Measurements from ENCODE around the gene MYO1E.

Gene MYO1E

DNA sequence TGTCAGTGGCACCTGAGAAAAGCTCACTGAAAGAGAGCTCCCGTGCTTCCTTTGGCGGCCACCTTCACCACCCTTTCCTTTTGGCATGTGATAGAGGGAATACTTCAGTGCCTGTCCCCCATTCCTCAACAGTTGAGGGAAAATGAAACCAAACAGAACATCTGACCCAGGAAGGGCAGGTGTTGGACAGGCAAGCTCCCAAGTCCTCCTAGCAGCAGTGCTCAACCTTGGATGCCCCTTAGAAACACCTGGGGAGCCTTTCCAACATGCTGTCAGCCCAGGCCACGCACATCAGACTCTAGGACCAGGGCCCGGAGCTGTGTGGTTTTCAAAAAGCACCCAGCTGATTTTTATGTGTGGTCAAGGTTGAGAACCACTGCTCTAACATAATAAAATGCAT is 143.7 kb downstream of the MYO1E start:
- DNase-seq (ENCODE audit: low read depth): no peak

DNA sequence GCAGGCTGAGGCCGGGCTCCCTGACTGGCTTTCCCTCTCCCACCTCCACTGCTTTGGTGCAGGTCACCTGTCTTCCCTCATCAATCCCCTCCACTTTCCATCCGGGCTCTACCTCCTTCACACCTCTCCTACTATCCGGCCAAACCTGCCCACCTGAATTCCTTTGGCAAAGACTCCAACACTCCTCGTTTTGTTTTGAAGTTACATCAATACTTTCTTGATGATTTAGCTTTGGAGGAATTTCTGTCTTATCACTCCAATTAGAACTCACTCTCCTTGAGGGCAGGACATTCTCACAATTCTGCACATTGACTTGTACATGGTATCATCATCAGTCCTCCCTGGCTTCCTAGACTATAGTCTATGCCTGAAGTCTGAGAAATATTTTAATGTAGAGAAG is 145.7 kb downstream of the MYO1E start:
- DNase-seq (ENCODE audit: low read depth): no peak

DNA sequence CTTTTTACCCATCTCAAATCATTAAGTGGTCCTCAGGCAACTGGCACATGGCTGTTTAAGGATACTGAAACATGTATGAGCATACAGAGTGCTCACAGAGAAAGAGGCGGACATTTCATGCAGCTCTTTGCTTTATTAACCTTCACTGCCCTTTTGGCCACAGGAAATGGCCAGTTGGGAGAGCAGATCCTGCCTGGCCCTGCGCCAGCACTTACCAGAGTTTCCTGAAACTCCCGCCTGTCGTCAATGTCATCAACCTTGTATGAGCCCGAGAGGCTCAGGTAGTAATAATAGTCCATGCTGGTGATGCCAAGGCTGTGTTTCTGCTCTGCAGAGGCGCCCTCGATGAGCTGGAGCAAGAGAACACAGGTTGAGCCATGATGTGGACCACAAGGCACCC is 148.2 kb downstream of the MYO1E start:
- no peak for DNase-seq (ENCODE audit: low read depth)

DNA sequence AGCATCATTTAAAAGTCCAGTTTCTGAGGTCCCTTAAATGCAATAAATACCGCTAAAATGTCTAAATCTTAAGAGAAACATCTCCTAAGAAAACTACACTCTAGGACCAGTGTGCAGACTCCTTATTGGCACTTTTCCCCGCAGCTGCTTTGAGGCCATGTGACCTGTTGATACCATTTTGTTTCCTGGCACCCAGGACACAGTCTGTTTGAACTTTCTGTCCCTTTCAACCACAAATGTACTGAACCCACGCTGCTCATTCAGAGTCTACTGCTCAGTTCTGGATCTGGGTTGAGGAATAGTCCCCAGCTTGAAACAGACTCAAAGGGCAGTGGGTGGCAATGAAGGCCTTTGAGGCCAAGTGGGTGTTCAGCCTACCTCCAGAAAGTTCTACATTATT is 148.9 kb downstream of the MYO1E start:
- no peak for DNase-seq (ENCODE audit: low read depth)

DNA sequence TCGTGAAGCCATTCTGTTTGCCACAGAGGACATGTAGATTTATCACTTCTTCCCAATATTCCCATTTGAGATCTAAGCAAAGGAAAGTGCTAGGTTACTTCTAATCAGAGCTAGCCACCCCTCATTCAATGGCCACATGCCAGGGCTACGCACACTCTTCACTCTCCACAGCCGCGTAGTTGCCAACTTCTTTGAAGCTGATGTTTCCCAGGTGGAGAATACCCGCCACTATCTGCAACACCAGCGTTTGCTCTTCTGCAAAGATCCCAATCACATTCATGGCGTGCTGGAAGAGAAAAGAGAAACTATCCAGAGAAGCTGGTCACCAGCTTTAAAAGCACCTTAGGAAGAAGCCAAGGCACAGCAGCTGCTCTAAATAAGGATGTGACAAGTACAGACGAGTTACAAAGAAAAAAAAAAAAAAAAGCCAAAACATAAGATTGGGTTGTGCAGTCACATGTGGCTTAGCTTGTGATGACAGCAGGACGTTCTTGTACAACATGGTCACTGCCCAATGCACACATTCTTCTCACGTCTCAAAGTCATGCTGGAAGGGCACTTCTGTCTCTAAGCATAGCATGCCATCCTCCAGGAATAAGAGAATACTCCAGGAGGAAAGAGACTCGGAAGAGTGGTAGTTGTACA is 149.6 kb downstream of the MYO1E start:
- DNase-seq (ENCODE audit: low read depth): no peak

DNA sequence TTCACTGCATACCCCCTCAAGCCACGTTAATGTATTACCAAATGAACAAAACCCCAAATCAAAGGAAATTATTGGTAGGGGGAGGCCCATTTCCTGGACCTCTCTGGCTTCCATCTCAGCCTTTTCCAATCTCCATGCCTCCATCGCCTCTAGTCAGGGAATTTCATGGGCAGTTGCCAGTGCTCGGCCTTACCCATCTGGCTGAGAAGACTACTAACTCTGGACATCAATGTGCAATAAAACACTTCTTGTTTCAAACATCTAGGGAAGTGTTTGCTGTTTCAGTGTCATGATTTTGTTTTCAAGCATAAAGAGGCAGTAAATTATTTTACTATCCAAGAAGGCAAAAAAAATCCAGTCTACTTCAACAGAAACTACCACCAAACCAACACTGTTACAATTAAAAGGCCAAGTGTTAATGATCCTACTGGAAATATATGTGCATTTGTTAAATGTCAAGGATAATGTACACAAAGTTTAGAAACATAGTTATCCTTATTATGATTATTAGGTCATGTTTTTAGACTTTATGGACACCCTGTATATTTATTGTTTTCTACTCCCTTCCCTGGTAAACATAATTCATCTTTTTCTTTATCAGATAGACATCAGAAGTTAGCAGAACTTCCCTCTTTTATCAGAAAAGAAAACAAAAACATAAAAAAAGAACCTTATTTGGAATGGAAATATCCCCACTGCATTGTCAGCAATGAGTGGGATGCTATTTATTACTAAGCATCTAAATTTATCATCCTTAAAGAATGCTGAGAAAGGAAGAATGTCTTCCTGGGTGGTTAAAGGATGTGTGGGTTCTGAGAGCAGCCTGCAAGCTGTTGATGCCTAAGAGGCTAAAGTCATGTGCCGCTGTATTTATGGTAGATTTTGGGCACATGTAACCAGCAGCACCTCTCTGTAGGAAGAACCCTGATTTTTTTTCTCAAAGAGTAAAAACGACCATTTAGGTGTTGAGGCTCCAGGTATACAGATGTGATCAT is 150.9 kb downstream of the MYO1E start:
- DNase-seq (ENCODE audit: low read depth): no peak

DNA sequence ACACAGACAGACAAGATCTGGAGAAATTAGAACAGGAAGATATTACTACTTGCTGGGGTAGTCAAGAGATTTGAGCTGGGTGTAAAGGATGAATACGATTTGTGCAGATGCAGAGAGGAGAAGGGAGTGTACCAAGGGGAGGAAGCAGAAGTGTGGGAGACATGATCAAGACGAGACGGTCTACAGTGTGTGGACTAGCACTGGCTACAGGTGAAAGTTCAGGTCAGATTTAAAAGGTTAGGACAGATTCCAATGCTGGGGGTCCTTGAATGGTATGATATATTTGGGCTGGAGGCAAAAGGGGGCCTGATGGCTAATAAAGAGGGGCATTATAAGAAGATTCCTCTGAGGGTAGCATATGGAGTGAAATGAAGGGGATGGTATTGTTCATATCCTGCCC is 154.0 kb downstream of the MYO1E start:
- no peak for DNase-seq (ENCODE audit: low read depth)

DNA sequence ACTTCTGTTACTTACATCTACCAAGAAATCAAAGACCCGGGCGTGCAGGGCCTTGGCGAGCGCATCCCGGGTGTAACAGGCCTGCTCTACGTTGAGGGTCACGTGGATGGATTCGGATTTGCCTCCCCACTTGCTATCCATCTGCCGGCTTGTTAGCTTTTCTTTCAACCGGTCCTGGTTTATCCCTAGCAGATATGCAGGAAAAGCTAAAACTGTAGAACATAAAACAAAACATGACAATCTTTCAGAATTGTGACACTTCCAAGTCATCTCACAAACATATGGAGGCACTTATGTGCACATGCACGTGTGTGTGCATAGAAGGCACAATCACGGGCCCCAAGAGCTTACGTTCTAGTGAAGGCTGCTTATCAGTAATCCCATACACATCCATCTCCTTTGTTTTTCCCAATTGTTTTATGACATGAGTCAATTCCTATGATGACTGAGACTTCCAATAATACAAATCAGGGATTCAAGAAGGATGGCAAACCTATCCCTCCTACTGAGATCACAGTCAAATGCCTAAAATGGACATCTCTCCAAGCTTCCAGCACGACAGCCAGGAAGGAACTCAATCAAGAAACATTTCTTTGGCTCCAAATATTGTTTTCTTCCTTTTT is 154.7 kb downstream of the MYO1E start:
- DNase-seq (ENCODE audit: low read depth): no peak

DNA sequence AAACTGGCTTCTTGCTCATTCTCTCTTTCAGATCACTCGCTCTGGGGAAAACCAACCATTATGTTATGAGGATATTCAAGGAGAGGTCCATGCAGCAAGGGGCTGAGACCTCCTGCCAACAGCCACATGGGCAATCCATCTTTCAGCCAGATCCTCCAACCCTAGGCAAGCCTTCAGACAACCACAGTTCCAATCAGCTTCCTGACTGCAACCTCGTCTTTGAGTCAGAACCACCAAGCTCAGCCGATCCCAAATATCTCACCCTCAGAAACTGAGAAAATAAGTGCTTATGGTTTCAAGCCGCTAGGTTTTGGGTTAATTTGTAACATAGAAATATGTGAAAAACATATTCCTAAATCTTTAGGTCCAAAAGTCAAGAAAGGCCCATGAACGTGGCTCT is 155.8 kb downstream of the MYO1E start:
- no peak for DNase-seq (ENCODE audit: low read depth)

DNA sequence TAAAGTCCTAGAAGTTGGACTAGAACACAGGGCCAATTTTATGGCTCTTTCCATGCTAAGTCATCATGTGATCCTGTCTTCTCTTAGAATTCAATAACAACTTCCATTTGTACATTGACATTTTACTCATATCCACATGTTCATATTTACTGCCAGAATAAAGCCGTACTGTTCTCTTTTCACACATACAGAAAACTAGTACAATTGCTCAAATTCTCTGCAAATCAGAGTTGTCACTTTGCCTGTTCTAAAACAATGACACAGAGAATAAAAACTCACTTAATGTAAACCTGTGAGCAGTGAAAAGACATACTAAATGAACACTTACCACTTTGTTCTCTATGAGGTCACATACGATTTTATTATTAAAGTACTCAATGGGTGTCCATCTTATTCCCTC is 162.5 kb downstream of the MYO1E start:
- DNase-seq (ENCODE audit: low read depth): no peak

DNA sequence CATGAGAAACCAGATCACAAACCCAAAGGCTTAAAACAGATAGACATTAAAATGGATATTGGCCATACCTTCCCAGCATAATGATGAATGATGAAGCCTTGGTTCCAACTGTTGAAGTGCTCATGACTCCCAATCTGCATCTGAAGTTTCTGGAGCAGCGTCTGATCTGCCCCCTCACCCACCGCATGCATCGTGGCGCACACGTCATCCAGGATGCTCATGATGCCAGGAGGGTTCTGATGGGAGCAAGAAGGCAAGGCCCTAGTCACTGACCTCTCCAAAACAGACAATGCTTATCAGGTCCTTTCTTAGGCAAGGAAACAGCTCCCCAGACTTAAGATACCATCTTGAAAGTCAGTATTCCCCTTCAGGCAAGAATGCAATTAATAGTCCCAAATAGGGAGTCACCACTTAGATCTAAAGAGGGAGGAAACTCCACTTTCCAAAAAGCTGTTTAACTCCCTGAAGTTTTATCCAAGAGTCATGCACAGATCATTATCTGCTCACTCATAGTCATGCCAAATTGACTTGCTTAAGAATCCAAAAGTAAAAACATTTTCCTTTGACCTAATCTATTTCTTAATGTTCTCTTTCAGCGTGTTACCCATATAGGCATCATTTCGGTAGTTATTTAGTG is 163.9 kb downstream of the MYO1E start:
- DNase-seq (ENCODE audit: low read depth): no peak

DNA sequence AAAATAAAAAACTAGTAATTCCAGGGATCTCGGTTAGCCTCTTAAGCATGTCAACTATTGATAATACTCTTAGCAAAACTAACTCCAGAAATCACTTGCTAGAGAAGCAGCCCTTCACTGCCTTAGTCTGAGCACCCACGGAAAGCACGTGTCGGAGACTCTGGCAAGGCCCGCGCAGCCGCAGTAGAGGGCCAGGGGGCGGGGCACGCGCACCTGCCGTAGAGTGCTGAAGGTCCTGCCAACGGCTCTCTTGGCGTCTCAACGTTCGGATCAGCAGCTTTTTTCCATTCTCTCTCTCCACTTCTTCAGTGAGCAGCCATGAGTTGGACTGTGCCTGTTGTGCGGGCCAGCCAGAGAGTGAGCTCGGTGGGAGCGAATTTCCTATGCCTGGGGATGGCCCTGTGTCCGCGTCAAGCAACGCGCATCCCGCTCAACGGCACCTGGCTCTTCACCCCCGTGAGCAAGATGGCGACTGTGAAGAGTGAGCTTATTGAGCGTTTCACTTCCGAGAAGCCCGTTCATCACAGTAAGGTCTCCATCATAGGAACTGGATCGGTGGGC is 166.0 kb downstream of the MYO1E start, which contains the start of gene LDHAL6B:
TSS of gene LDHAL6B (plus strand) at position 221 of the 561 bp plus-strand sequence. CDS start at position 319, 98 bp downstream.
- no peak for DNase-seq (ENCODE audit: low read depth)

DNA sequence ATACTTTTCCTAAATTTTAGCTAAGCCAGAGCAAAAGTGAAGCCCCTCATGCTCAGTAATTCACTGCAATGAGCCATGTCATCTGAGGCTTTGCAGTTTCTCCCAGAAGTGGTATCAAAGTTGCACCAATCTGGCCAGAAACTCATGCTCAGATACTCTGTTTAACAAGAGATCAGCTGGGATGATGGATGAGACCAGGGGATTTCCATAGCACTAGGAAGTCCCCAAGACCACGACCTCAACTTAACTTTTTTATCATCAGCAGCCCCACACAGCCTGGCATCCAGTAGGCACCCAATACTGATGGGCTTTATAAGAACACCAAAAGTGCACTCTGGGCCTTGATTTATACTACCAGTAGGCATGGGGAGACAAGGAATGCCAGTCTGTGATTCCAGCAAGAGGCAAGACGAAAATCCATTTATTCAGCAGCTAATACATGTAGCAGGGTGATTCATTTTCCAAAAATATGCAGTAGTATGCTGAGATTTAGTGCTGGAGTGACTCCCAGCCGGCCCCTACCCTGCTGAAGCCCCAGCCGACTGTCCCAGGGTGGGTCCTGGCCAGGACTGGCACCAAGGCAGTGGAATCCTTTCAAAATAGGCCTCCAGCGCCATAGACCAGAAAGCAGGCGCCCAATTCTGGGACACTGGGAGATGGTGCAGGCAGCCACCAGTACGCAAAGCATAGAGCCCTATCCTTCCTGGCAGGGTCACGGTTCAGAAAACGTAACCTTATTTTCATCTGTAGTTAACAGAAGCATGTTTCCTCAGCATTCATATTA is 166.6 kb downstream of the MYO1E start:
- no peak for DNase-seq (ENCODE audit: low read depth)

DNA sequence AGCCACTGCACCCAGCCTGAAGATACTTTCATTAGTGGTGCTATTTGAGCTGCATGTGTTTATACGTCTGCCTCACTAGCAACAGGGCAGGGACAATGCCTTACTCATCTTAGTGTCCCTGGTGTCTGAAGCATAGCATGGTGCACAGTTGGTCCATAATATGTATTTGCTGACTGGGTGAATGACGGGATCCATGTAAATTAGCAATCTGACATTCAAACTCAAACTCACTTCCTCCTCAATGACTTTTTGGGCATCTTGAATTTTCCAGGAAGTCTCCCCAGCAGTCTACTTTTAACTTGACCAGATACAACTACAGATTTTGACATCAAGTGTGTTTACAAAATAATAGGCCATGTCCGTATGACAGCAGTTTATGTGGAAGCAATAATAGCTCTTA is 169.0 kb downstream of the MYO1E start:
- no peak for DNase-seq (ENCODE audit: low read depth)

DNA sequence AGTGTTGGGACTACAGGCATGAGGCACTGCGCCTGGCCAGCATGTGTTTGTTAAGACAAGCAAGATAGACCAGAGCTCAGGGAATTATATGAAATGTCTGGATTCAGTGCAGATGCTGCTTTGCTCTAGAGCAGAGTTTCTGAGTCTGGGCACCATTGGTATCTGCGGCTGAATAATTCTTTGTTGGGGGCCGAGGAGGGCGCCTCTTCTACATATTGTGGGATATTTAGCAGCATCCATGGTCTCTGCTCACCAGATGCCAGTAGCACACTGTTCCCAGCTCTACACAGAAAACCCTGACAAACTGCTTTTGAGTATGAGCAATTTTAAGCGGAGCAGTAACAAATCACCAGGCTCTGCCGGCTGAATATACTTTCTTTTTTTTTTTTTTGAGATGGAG is 169.7 kb downstream of the MYO1E start:
- DNase-seq (ENCODE audit: low read depth): no peak

DNA sequence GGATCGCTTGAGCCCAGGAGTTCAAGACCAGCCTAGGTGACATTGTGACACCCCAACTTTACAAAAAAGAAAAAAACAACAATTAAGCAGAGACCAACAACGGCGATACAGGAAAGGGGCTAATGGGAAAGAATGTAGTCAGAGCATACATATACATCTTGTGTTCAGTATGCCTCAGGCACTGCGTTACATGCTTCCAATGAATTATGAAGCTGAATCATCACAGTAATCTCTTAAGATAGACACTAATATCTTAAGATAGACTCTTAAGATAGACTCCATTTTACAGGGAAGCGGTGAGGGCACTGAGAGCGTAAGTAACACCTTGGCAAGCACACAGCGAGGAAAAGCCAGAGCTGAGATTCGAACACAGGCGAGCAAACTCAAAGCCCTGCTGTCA is 172.1 kb downstream of the MYO1E start:
- no peak for DNase-seq (ENCODE audit: low read depth)

DNA sequence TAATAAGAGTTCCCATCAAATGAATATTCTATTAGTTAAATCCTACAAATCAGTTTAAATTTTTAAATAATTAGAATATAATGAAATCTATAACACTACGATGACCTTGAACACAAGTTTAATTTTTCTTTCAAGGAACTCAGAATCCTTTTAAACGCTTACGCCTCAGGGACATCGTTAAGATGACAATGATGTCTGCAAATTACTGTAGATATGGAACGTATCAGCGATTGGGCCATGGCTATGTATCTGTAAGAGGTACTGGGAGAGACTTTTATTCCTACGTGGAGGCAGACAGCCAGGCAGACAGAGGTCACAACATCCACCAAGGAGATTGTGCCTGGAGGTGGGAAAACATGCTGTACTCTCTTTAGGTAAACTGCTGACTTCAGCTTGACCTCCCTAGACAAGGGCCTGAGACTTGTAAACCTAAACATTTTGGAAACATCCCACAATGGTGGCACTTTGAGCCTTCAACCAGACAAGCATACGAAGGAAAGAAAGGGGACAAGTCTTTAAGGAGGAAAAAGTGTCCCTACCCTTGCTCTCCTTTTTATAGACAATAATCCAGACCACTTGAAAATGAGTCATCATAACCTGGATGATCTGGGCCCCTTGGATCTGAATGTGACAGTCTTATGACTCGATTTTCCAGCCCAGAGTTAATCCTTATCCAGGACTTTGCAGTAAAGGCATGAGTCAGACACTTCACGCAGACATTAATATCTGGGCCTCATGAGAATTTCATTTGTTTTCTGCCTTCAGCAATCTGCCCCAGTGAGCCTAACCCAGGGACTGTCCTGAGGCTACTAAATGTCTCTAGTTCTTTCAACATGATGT is 172.8 kb downstream of the MYO1E start:
- DNase-seq (ENCODE audit: low read depth): no peak

DNA sequence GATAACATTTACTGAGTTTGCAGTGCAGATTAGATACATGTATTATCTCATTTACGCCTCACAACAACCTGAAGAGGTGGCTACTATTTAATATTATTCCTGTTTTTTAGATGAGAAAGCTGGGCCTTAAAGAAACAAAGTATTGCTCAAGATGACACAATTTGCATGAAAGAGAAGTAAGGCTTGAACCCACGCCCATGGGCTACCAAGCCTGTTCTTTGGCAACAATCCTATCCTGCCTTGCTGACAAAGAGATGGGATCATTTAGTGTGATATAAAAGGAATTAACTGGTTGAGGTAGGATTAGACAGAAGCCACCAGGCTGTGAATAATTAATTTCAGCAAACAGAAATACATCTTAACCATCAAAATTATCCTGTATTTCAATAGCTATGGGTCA is 175.2 kb downstream of the MYO1E start:
- DNase-seq (ENCODE audit: low read depth): no peak

DNA sequence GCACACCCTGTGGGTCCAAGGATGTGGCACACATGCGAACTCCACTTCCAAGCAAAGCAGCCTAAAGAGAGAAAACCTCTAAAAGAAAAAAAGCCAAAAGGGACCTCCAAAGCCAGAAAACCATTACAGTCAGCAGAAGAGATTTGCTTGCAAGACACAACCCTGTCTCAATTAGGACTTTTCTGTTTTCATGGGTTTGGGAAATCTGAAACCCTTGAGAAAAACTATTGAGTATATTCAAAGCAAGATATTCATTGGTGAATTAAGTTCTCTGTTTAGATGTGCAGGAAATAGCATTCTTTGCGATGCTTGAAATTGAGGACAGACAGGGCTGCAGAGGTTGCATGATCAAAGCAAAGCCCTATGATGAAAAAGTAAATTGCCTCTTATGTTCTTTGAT is 176.3 kb downstream of the MYO1E start:
- DNase-seq (ENCODE audit: low read depth): no peak

DNA sequence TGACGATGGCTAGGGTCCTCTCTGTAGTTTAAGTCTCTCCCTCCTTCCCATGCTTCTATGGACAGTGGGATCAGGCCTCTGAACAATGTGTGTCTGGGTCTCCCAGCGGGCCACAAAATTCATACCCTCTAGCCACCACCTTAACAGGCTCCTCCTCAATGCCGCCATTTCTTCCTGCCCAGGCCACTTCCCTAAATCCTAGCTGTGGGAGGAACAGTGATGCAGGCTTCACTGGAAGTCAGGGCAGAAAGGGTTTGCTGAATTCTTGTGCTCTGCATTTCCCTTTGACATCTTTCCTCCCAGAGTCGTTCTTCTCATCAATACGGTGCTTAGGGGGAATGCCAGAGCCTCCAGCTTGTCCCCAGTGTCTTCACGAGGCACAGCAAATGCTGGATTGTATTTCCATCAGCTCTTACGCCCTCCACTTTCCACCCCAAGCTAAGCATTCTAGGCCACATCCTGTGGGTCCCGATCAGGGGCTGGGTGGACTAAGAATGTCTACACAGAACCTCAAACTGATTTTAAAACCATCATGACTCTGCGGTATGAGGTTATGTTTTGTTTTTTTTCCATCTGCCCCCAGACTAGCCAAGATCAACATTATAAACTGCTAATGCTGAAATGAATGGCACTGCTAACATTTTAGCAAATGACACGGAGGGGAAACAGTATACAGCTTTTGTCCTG is 177.9 kb downstream of the MYO1E start:
- no peak for DNase-seq (ENCODE audit: low read depth)

Measured in activated T-cell treated with anti-CD3 and anti-CD28 coated beads for 48 hours (primary cell).